ENCODE measurements around the gene LIX1. TPM values are rescaled to one million over a fixed set of nuclear protein-coding genes. Genes with fewer than 3 reads are reported as not detected.

The LIX1 gene
- total and polyA plus RNA-seq, 2 of the 13 experiments (the other 11 are each of a cell fraction or from before 2014, with no cell fraction given): not detected

GRCh38 chr5:97183100-97183929 lies 40.9 kb upstream of the LIX1 start, which contains the start of gene RIOK2 (continued):
- TF ChIP-seq CERS6 (CRISPR knock-in tag; IDR thresholded peaks at IDR 0.05) (0 out of 2 replicates have a peak, but pooled peaks have one; percentile 69), NCOR1 (IDR thresholded peaks at IDR 0.05; ENCODE audit: borderline replicate concordance, low read length) (no peak), NFATC3 (CRISPR knock-in tag; IDR thresholded peaks at IDR 0.05) (0 out of 2 replicates have a peak, but pooled peaks have one; percentile 13), EP300 (IDR thresholded peaks at IDR 0.05; ENCODE audit: low read depth in 2 of 2, low read length in 2 of 2) (peak in 1 of 2 experiments; percentile 100; a peak in 1 of 4 replicates), EP300 (CRISPR knock-in tag; IDR thresholded peaks at IDR 0.05; ENCODE audit: borderline replicate concordance) (peak; percentile 50; the same call in 1 of the 2 replicates), ZNF275 (CRISPR knock-in tag; IDR thresholded peaks at IDR 0.05; ENCODE audit: borderline replicate concordance) (peak; percentile 96), TFE3 (CRISPR knock-in tag; IDR thresholded peaks at IDR 0.05) (peak; percentile 67), RAD21 (CRISPR knock-in tag; IDR thresholded peaks at IDR 0.05) (no peak), ETS1 (CRISPR knock-in tag; IDR thresholded peaks at IDR 0.05) (0 out of 2 replicates have a peak, but pooled peaks have one; percentile 54), HES4 (CRISPR knock-in tag; IDR thresholded peaks at IDR 0.05; ENCODE audit: borderline replicate concordance) (peak; percentile 87; the same call in 1 of the 2 replicates), ZSCAN20 (CRISPR knock-in tag; IDR thresholded peaks at IDR 0.05; ENCODE audit: borderline replicate concordance) (peak; percentile 85; the same call in 1 of the 2 replicates), RBAK (CRISPR knock-in tag; IDR thresholded peaks at IDR 0.05) (no peak; the same call in 1 of the 2 replicates), ZSCAN5A (CRISPR knock-in tag; IDR thresholded peaks at IDR 0.05; ENCODE audit: borderline replicate concordance) (no peak), ZBTB21 (CRISPR knock-in tag; IDR thresholded peaks at IDR 0.05) (no peak), ZBTB7B (CRISPR knock-in tag; IDR thresholded peaks at IDR 0.05) (no peak), ZNF878 (CRISPR knock-in tag; IDR thresholded peaks at IDR 0.05) (0 out of 2 replicates have a peak, but pooled peaks have one; percentile 29)
